Mesenteric fat pad (tissue), 1 donor: ENCODE data around the gene ERMP1. TPM values are rescaled to one million over a fixed set of nuclear protein-coding genes. Genes with fewer than 3 reads are reported as not detected.
A peak's percentile ranks its signal among the peaks of the same experiment; 100 is the strongest.
"Not testable (repeated sequence)": the region's sequence is repeated elsewhere in the genome, so short reads cannot be mapped to it uniquely, and the experiment has no call there.

ENCODE experiments used
- DNase-seq: peaks from one replicate; pipeline ENCODE4 v3.0.0-alpha.2; 2020; ENCODE audit warnings: low spot score
- long read RNA-seq: library from polyadenylated mRNA; unstranded; transcript quantifications from one replicate; pipeline ENCODE4 v2.0.0, GENCODE V29; 2020
- total RNA-seq: library from RNA; stranded (reverse); fragmentation: NEBNext Ultra II Directional; extraction: Animal tissue kit (Norgen Biotek cat#: 25700); gene quantifications from one replicate; pipeline ENCODE4 v1.2.1, GENCODE V29; 2021
- donor health status: DM: yes; HTN: yes; CAD: no.

Gene ERMP1, protein sequence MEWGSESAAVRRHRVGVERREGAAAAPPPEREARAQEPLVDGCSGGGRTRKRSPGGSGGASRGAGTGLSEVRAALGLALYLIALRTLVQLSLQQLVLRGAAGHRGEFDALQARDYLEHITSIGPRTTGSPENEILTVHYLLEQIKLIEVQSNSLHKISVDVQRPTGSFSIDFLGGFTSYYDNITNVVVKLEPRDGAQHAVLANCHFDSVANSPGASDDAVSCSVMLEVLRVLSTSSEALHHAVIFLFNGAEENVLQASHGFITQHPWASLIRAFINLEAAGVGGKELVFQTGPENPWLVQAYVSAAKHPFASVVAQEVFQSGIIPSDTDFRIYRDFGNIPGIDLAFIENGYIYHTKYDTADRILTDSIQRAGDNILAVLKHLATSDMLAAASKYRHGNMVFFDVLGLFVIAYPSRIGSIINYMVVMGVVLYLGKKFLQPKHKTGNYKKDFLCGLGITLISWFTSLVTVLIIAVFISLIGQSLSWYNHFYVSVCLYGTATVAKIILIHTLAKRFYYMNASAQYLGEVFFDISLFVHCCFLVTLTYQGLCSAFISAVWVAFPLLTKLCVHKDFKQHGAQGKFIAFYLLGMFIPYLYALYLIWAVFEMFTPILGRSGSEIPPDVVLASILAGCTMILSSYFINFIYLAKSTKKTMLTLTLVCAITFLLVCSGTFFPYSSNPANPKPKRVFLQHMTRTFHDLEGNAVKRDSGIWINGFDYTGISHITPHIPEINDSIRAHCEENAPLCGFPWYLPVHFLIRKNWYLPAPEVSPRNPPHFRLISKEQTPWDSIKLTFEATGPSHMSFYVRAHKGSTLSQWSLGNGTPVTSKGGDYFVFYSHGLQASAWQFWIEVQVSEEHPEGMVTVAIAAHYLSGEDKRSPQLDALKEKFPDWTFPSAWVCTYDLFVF
- 8.3 TPM for total RNA-seq
- long read RNA-seq, partial matches to known transcripts = 1 of 3 reads
- long read RNA-seq, other reads (novel, unspliced or antisense) = 2 of 3 reads

DNA sequence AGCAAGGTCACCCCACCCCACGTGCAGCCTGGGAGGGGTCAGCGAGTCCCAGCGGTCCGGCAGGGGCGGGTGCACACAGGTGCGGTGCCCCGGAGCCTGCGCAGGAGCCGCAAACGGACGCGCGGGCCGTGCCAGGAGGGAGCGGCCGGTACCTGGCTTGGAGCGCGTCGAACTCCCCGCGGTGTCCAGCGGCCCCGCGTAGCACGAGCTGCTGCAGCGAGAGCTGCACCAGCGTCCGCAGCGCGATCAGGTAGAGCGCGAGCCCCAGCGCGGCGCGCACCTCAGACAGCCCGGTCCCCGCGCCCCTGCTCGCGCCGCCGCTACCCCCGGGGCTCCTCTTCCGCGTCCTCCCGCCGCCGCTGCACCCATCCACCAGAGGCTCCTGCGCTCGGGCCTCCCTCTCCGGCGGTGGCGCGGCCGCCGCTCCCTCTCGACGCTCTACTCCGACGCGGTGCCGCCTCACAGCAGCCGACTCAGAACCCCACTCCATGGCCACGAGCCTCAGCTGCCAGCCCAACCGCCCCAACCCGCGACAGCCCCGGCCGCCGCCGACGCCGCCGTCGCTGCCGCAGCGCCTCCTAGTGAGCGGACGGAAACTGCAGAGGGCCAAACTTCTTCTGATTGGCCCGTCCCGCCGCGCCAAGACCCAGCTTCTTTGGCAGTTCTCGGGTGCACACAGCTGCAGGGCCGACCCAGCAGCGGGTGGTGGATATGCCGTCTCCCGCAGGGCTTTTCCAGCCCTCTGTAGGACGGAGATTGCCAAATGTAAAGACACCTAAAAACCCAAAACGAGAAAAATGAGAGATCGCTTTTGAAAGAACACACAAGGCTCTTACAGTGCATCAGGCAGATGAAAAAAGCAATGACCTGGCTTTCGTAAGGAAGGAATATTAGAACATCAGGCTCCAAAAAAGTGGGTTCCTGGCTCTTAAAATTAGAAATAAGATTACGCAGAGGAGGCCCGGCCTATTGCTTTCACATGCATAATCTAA lies at the start of gene ERMP1:
ERMP1 (minus strand) TSS at position 580 of the 992 bp plus-strand sequence; CDS start at position 490, 90 bp downstream.
- peak; percentile 95 for DNase-seq

GRCh38 chr9:5882244-5883012 lies 49.5 kb upstream of the ERMP1 start:
- DNase-seq = not testable (repeated sequence)

- no peak for DNase-seq
These were observed 46.7 kb upstream of the ERMP1 start for GRCh38 chr9:5879419-5880181.

GRCh38 chr9:5876711-5877110 lies 43.8 kb upstream of the ERMP1 start:
- DNase-seq = no peak

- DNase-seq = no peak
These were observed 43.1 kb upstream of the ERMP1 start for GRCh38 chr9:5876026-5876425.

DNA sequence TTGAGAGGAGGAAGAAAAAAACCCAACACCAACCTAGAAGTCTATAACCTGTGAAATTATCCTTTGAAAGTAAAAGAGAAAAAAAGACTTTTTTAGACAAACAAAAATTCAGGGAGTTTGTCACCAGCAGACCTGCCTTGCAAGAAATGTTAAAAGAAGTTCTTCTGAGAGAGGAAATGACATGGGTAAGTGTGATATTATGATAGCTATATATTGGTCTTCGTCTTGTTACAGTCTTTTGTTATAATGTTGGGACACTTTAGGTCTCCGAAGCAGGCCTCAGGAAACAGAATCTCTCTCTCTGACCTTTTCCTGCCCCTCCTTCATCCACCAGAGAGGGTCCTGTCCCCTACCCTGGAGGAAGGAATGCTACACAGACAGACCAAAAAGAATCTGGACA lies 41.1 kb upstream of the ERMP1 start:
- DNase-seq = no peak

GRCh38 chr9:5873439-5873838 lies 40.5 kb upstream of the ERMP1 start:
- no peak for DNase-seq

DNA sequence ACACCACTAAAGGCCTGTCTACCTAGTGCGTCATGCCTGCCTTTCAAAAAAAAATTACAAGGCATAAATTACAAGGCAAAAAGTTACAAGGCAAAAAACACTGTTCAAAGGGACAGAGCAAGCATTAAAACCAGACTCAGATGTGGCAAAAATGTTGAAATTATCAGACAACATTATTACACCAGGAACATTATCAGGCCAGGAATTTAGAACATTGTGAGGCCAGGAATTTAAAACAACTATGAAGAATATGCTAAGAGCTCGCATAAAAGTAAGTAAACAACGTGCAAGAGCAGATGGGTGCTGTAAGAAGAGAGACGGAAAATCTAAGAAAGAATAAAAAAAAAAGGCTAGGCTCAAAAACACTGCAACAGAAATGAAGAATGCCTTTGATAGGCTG lies 39.6 kb upstream of the ERMP1 start:
- no peak for DNase-seq

GRCh38 chr9:5871785-5872184 lies 38.9 kb upstream of the ERMP1 start:
- no peak for DNase-seq

DNA sequence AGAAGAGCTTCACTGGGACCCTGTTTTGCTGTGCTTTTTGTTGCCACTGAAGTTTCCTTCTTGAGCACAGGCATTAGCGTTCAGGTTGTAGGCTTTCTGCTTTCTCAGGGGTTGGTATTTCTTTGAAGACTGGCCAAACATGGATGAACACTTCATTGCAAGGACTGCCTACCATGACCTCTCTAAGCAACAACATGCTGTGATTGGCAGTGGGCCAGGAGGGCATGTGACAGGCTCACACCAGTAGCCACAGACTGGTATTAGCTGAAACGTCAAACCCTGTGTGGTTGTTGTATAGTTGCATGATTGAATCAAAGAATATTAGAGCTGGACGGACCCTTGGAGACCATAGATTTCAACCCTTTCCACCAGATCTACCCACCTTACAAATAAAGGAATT lies 37.8 kb upstream of the ERMP1 start:
- DNase-seq = no peak

- no peak for DNase-seq
These were observed 37.1 kb upstream of the ERMP1 start for GRCh38 chr9:5870020-5870339.

DNA sequence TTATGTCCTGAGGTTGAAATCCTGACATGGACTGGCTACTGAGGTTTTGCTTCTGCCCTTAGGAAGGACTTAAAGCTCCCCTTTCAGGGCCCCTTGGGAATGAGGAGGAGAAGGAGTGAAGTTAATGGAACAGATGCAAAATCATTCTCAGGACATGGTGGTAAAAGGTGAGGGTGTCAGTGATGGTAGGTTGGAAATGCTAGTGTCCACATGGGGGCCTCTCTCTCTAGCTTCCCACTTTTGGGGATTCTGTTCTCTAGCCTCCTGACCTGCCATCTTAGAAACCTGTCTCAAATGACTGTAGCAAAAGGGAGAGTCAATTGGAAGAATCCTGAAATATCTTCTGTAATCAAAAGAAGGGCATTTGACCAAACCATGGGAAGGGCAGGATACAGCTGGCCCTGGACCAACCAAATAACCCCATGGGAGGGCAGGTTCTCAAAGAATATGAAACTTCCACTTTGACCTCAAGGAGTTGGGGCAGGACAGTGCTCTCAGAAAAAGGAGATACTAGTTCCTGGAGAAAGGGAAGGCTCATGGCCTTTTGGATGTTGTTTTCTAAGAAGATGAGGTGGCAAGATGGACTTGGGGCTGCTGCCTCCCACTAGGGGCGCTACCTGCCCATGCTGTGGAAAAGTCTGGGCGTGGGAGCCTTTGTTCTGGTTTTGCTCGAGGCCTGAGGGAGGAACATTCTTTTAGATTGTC lies 36.5 kb upstream of the ERMP1 start:
- no peak for DNase-seq

DNA sequence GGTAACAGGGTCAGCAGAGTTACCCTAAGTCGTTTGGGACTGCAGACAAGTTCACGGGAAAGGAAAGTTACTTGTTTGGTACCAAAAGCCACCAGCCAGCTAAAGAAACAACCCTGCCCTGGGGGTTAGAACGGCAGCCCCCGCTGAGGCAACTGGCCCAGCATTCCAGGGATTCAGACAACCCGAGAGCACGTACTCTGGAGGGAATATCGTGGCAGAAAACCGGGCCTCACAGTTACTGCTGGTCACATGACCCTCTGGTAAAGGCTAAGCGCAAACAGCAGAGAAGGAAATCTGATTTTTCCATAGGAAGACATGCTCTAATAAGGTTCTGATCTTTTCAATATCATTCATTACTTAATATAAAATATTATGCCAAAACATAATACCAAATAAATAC lies 35.3 kb upstream of the ERMP1 start:
- DNase-seq = no peak

GRCh38 chr9:5866685-5867084 lies 33.8 kb upstream of the ERMP1 start:
- DNase-seq = no peak

DNA sequence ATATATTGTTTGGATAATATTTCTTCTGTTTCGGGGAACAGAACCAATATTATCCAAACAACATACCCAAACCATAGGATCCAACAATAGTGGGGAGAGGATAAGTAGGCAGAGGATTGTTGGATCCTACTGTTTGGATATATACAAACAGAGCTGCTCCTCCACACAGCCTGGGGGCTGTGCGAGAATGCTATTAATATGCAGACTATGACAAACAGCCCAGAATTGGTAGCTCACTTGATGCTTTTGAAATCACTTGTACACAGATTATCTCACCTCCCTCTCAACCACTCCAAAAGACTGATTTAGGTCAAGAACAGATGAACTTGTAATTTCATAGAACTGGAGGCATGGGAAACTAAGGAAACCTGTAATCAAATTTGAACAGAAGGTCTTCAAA lies 33.4 kb upstream of the ERMP1 start:
- DNase-seq = no peak

DNA sequence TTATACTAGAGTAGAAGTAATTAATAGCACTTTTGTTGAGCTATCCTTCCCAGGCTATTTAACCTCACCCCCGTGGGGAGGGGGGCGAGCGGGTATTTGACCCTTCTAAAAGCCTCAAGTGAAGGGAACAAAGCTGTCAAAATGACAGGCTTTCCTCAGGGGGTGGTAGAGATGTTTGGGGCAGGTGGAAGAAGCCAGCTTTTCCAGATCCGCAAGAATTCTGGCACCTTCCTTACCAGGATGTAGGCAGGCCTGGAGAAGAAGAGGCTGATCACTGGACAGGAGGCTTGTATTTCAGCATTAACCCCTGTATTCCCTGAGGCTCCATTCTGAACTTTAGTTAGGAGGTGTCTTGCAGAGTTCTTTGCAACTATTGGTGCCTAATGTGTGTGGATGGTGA lies 31.5 kb upstream of the ERMP1 start:
- no peak for DNase-seq

- DNase-seq = no peak
These were observed 30.3 kb upstream of the ERMP1 start for GRCh38 chr9:5863092-5863746.

DNA sequence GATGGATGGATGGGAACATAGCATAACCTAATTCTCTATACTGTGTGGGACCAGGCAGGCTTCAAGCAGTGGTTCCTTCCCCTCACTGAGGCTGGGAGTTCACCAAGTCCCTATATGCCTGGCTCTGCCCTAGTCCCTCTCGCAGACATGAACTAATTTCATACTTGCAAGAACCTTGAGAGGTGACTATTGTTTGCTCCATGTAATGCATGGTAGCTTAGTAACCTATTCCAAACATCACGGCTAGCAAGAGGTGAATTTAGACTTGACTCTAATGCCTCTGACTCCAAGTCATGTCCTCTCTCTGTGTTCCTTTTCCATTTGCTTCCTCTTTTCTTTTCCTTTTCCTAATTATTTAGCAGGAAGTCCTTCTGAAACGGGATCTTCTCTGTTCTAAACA lies 25.9 kb upstream of the ERMP1 start:
- DNase-seq = no peak
